A549 treated with Hydrocortisone at 1 μM for 4 hours (cell line): ENCODE results near the gene IGF1. TPM values are rescaled to one million over a fixed set of nuclear protein-coding genes. Genes with fewer than 3 reads are reported as not detected.

Experiments used
- total RNA-seq: library from RNA; stranded (reverse); fragments of 200-300 nt; extraction: Qiagen RNA extraction; gene quantifications from 5 replicates; pipeline ENCODE4 v1.2.3, GENCODE V29; 2022

IGF1 gene
- total RNA-seq = not detected in 5 replicates

DNA sequence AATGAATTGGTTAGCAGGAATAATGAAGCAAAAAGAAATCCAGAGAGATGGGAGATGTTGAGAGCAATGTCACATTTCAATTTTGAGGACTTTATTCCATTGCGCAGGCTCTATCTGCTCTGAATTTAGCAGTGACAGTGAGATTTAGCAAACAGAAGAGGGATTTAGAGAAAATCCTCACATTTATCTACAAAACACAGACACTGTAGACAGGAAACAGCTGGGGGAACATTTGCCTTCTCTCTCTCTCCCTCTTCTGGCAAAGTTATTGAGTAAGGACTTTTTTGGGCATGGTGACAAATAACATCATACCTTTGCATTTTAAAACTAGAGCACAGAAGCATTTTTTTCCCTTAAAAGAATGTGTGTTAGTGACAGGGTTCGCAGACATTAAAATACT, at the start of gene IGF1:
IGF1 (minus strand) TSS at position 158 of the 400 bp plus-strand sequence. CDS start 182 bp downstream, outside the sequence.

